HepG2 (cell line): ENCODE measurements around the gene MEX3C. TPM values are rescaled to one million over a fixed set of nuclear protein-coding genes. Genes with fewer than 3 reads are reported as not detected.

ENCODE experiments used
- ATAC-seq: fragments of 200-7000 bp; cut with Tn5 transposase; 3 replicates; pipeline ENCODE4 v1.9.1; 2020; ENCODE audit warnings: mild to moderate bottlenecking, moderate library complexity
- BruUV-seq: library from RNA; stranded (reverse); fragments of 400-500 nt; replicated peaks from 2 replicates; lab custom pipeline; 2021; lab: Mats Ljungman, UMichigan
- CTCF ChIA-PET: fragments of 300-600 bp; formaldehyde crosslinking; extraction: SDS; loops from one replicate; lab custom pipeline; 2021; ENCODE audit warnings: low total read pairs, inconsistent platforms, low intra/inter-chr PET ratio; lab: Yijun Ruan, JAX
- POLR2A ChIA-PET: fragments of 350-600 bp; sonication (Branson Sonifier 250); formaldehyde crosslinking; loops from one replicate; lab custom pipeline; 2020; ENCODE audit warnings: antibody characterized with exemption, inconsistent platforms; lab: Yijun Ruan, JAX
- DNase-seq: peaks from one replicate; pipeline ENCODE4 v3.0.0-alpha.2; 2015; ENCODE audit warnings: low spot score
- FAIRE-seq: peaks from 3 replicates; lab custom pipeline; 2011; peaks lifted over from hg19 to GRCh38; lab: Jason Lieb, UNC
- H2AFZ ChIP-seq: one replicate; pipeline ENCODE4 v1.6.1; 2011; ENCODE audit warnings: low read length, inconsistent platforms
- H3K27ac ChIP-seq: fragments of 300-600 bp; 3 replicates; pipeline ENCODE4 v1.8.0; 2011; ENCODE audit warnings: mixed run types, mild to moderate bottlenecking, mixed read lengths, low read length, inconsistent platforms; ENCODE audit not compliant: insufficient read depth; ENCODE audit errors: extremely low read length
- H3K27me3 ChIP-seq, 2 experiments: fragments of 200-600 bp in 1 of 2; 2 replicates in 1 of 2; 3 replicates in 1 of 2; pipeline versions ENCODE4 v1.6.0 to v1.8.0; 2011; ENCODE audit warnings: low read length in 2 of 2, mild to moderate bottlenecking in 2 of 2, moderate library complexity in 2 of 2, inconsistent platforms in 1 of 2; ENCODE audit not compliant: insufficient read depth in 2 of 2, control insufficient read depth in 1 of 2
- H3K36me3 ChIP-seq, 2 experiments: fragments of 200-600 bp in 1 of 2; replicated peaks in 1 of 2; 2 replicates in 1 of 2; 3 replicates in 1 of 2; pipeline versions ENCODE4 v1.5.1 to v1.8.0; 2011; ENCODE audit warnings: low read length in 2 of 2, inconsistent platforms in 1 of 2; ENCODE audit not compliant: insufficient read depth in 2 of 2, control insufficient read depth in 1 of 2
- H3K4me1 ChIP-seq: 2 replicates; pipeline ENCODE4 v1.5.1; 2012; ENCODE audit warnings: low read length, inconsistent platforms; ENCODE audit not compliant: insufficient read depth
- H3K4me2 ChIP-seq: 2 replicates; pipeline ENCODE4 v1.6.0; 2011; ENCODE audit warnings: low read depth, low read length, inconsistent platforms
- H3K4me3 ChIP-seq, 3 experiments: fragments of 200-600 bp in 1 of 3; sonication (generic), shearing (Covaris generic) in 1 of 3; replicated peaks in 1 of 3; 2 replicates each; pipeline ENCODE4 v1.5.1; 2011 to 2016; ENCODE audit warnings: low read length in 3 of 3, inconsistent platforms in 2 of 3, low read depth in 2 of 3, mild to moderate bottlenecking in 2 of 3, control low read depth in 1 of 3, mixed read lengths in 1 of 3; ENCODE audit not compliant: insufficient read depth in 1 of 3
- H3K79me2 ChIP-seq: one replicate; pipeline ENCODE4 v1.6.1; 2011; ENCODE audit warnings: low read length, inconsistent platforms; ENCODE audit not compliant: insufficient read depth
- H3K9ac ChIP-seq: 2 replicates; pipeline ENCODE4 v1.6.0; 2011; ENCODE audit warnings: mild to moderate bottlenecking, low read depth, low read length, inconsistent platforms; ENCODE audit not compliant: insufficient read depth
- H3K9me3 ChIP-seq: 2 replicates; pipeline ENCODE4 v1.5.1; 2012; ENCODE audit warnings: mild to moderate bottlenecking, low read length
- H4K20me1 ChIP-seq: 2 replicates; pipeline ENCODE4 v1.6.0; 2011; ENCODE audit warnings: inconsistent platforms, mild to moderate bottlenecking, low read length, moderate library complexity; ENCODE audit not compliant: insufficient read depth
- CCAR2 ChIP-seq: fragments of 200-400 bp; formaldehyde crosslinking; optimal IDR thresholded peaks from 2 replicates; pipeline ENCODE3; 2018; ENCODE audit warnings: low read depth, mild to moderate bottlenecking, low read length, moderate library complexity
- ETV5 ChIP-seq: IDR thresholded peaks from 2 replicates; pipeline ENCODE4 v1.6.1; 2018; ENCODE audit warnings: missing biosample characterization, missing genetic modification reagents, inconsistent platforms, borderline replicate concordance
- HNRNPUL1 ChIP-seq: fragments of 200-400 bp; formaldehyde crosslinking; IDR thresholded peaks from 2 replicates; pipeline ENCODE4 v1.6.1; 2017; ENCODE audit warnings: low read depth, mild to moderate bottlenecking, low read length, moderate library complexity
- ISL2 ChIP-seq: sonication (generic); formaldehyde crosslinking; IDR thresholded peaks from 2 replicates; pipeline ENCODE4 v1.5.0; 2020; ENCODE audit warnings: missing genetic modification reagents
- JUND ChIP-seq: sonication (generic); formaldehyde crosslinking; IDR thresholded peaks from 2 replicates; pipeline ENCODE4 v1.8.0; 2022; ENCODE audit warnings: mild to moderate bottlenecking, missing genetic modification reagents
- SMAD1 ChIP-seq: sonication (generic); formaldehyde crosslinking; IDR thresholded peaks from 2 replicates; pipeline ENCODE4 v1.4.0; 2020; ENCODE audit warnings: missing genetic modification reagents, low read depth, mild to moderate bottlenecking, borderline replicate concordance
- ZNF24 ChIP-seq: fragments of 450-650 bp; IDR thresholded peaks from 2 replicates; pipeline ENCODE4 v1.6.1; 2017; ENCODE audit warnings: antibody characterized with exemption, mild to moderate bottlenecking
- ZNF264 ChIP-seq: sonication (generic); formaldehyde crosslinking; IDR thresholded peaks from 2 replicates; pipeline ENCODE4 v1.4.0; 2020; ENCODE audit warnings: missing genetic modification reagents
- ZNF333 ChIP-seq: sonication (generic); formaldehyde crosslinking; IDR thresholded peaks from 2 replicates; pipeline ENCODE4 v1.4.0; 2020; ENCODE audit warnings: mild to moderate bottlenecking, missing genetic modification reagents, borderline replicate concordance
- ZNF468 ChIP-seq: sonication (generic); formaldehyde crosslinking; IDR thresholded peaks from 2 replicates; pipeline ENCODE4 v1.8.0; 2022; ENCODE audit warnings: mild to moderate bottlenecking, moderate library complexity, missing genetic modification reagents
- ZNF816 ChIP-seq: sonication (generic); formaldehyde crosslinking; IDR thresholded peaks from 2 replicates; pipeline ENCODE4 v1.8.0; 2022; ENCODE audit warnings: missing genetic modification reagents, mild to moderate bottlenecking, borderline replicate concordance
- WGBS: methylation state at CpG from one replicate; pipeline ENCODE4 v1.1.6; 2017; ENCODE audit warnings: low lambda C conversion rate; 5-methylcytosine and 5-hydroxymethylcytosine counted together
- in situ Hi-C: cut with HindIII; loops from 2 replicates; pipeline ENCODE4 v1.10.0; 2017; ENCODE audit warnings: low pct_unique_long_range_greater_than_20kb; ENCODE audit not compliant: extremely low pct_ligation_motif_present
- intact Hi-C: fragments of 100-400 bp; cut with micrococcal nuclease; formaldehyde crosslinking; loops from one replicate; pipeline ENCODE4 v1.10.0; 2022; ENCODE audit not compliant: unreplicated experiment
- polyA plus RNA-seq, 8 experiments: library from polyadenylated mRNA; depleted of rRNA in 3 of 8; stranded (reverse) in 7 of 8; unstranded in 1 of 8; fragments of >200 nt; fragmentation: Illumina TruSeq in 4 of 8; extraction: Trizol in 4 of 8; gene quantifications; 2 replicates each; pipeline versions ENCODE4 v1.2.1 to v1.2.3, GENCODE V29; 2011 to 2016; ENCODE audit warnings: low read depth in 4 of 8, missing spikeins in 1 of 8, mixed read lengths in 1 of 8; ENCODE audit not compliant: insufficient read depth in 1 of 8
- total RNA-seq, 5 experiments: library from RNA; depleted of rRNA; stranded (reverse); fragments of >200 nt; fragmentation: Illumina TruSeq; extraction: Trizol; gene quantifications; 2 replicates each; pipeline ENCODE4 v1.2.3, GENCODE V29; 2016; ENCODE audit warnings: low read depth in 1 of 5
- TF ChIP-seq, protein P1 (sequence below): IDR thresholded peaks from 2 replicates; pipeline ENCODE4 v1.6.1; 2012; ENCODE audit warnings: inconsistent platforms
- TF ChIP-seq, protein P2 (sequence below): fragments of 450-650 bp; IDR thresholded peaks from 2 replicates; pipeline ENCODE4 v1.6.1; 2017; ENCODE audit warnings: mild to moderate bottlenecking
- TF ChIP-seq, protein P3 (sequence below): fragments of 450-650 bp; IDR thresholded peaks from 2 replicates; pipeline ENCODE4 v1.6.1; 2017

The MEX3C gene
- total and polyA plus RNA-seq, 2 of the 13 experiments (the other 11 are each of a cell fraction or from before 2014, with no cell fraction given), result 34.8 to 36.4 TPM

DNA sequence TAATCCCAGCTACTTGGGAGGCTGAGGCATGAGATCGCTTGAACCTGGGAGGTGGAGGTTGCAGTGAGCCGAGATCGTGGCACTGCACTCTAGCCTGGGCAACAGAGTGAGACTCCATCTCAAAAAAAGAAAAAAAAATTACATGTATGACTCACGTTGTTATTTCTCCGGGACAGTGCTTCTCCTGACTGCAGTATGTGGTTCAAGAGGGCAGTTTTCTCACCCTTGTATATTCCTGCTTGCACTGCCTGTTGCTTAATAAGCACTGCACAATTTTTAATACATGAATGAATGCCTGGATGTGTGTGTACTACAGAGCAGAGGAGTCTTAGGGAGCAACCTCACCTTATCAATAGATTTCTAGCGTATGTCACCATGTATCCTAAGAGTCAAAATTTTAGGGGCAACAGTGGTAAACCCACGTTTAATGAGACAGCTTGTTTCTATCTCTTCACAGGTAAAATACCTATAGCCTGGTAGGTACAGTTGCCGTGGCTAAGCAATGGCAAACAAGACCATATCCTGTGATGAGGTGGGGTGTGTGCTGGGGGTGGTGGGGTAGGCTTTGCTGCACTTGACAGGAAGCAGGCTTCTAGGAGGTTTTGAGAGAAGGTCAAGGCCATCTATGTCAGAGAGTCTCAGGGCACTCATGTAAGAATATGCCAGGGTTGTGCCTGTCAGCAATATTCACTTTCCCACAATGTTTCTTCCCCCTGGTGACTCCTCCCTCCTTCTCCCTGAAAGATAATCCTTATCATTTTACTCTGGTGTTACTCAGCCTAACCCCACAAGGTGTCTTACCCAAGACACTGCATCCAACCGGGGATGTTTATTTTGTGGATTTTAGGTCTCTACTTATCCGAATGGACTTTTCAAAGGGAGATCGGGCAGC, 36.9 kb upstream of the MEX3C start:
- no peaks in the 10 kb centered on the region for H3K79me2 ChIP-seq
- H3K4me2 ChIP-seq, result no peak overlapping the region
- H4K20me1 ChIP-seq, result no peaks in the 10 kb centered on the region
- no peak overlapping the region for H3K4me3 ChIP-seq
- H2AFZ ChIP-seq, result no peak overlapping the region
- ChIA-PET POLR2A (no interaction called here), CTCF (no interaction called here)
- intact Hi-C loops (no loop called here), in situ Hi-C loops (no loop called here)
- 0 out of 5 replicates have a peak, but pooled peaks cover 1 to 3% of the 10 kb centered on the region in 2 experiments for H3K27me3 ChIP-seq
- BruUV-seq, result no TSS peak
- no peak overlapping the region for H3K9ac ChIP-seq
- H3K36me3 ChIP-seq, result no peaks in the 10 kb centered on the region
- H3K27ac ChIP-seq, result no peak overlapping the region
- FAIRE-seq (no peak), DNase-seq (no peak), ATAC-seq (no peak)
- H3K4me1 ChIP-seq, result peaks cover 12% of the 10 kb centered on the region; the same call in 1 of the 2 replicates
- H3K9me3 ChIP-seq, result no peaks in the 10 kb centered on the region
- WGBS, result 29% methylated on average over 11 of the region's 11 CpGs
- TF ChIP-seq ZNF468 (CRISPR knock-in tag), result no peak
- TF ChIP-seq ISL2 (CRISPR knock-in tag), result no peak
- no peak for TF ChIP-seq ZNF264 (CRISPR knock-in tag)
- no peak for TF ChIP-seq JUND (CRISPR knock-in tag)
- TF ChIP-seq ZNF816, result no peak
- TF ChIP-seq, protein P1, sequence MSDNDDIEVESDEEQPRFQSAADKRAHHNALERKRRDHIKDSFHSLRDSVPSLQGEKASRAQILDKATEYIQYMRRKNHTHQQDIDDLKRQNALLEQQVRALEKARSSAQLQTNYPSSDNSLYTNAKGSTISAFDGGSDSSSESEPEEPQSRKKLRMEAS, result no peak
- TF ChIP-seq ZNF24, result no peak
- no peak for TF ChIP-seq SMAD1 (CRISPR knock-in tag)
- TF ChIP-seq, protein P2, sequence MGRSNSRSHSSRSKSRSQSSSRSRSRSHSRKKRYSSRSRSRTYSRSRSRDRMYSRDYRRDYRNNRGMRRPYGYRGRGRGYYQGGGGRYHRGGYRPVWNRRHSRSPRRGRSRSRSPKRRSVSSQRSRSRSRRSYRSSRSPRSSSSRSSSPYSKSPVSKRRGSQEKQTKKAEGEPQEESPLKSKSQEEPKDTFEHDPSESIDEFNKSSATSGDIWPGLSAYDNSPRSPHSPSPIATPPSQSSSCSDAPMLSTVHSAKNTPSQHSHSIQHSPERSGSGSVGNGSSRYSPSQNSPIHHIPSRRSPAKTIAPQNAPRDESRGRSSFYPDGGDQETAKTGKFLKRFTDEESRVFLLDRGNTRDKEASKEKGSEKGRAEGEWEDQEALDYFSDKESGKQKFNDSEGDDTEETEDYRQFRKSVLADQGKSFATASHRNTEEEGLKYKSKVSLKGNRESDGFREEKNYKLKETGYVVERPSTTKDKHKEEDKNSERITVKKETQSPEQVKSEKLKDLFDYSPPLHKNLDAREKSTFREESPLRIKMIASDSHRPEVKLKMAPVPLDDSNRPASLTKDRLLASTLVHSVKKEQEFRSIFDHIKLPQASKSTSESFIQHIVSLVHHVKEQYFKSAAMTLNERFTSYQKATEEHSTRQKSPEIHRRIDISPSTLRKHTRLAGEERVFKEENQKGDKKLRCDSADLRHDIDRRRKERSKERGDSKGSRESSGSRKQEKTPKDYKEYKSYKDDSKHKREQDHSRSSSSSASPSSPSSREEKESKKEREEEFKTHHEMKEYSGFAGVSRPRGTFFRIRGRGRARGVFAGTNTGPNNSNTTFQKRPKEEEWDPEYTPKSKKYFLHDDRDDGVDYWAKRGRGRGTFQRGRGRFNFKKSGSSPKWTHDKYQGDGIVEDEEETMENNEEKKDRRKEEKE, result no peak
- no peak for TF ChIP-seq ETV5 (CRISPR knock-in tag)
- TF ChIP-seq ZNF333, result no peak
- TF ChIP-seq HNRNPUL1, result no peak
- TF ChIP-seq, protein P3, sequence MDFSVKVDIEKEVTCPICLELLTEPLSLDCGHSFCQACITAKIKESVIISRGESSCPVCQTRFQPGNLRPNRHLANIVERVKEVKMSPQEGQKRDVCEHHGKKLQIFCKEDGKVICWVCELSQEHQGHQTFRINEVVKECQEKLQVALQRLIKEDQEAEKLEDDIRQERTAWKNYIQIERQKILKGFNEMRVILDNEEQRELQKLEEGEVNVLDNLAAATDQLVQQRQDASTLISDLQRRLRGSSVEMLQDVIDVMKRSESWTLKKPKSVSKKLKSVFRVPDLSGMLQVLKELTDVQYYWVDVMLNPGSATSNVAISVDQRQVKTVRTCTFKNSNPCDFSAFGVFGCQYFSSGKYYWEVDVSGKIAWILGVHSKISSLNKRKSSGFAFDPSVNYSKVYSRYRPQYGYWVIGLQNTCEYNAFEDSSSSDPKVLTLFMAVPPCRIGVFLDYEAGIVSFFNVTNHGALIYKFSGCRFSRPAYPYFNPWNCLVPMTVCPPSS, result no peak
- no peak for TF ChIP-seq CCAR2
